DND-41 (cell line): ENCODE results near the gene OXER1.

Experiments used
- ATAC-seq: fragments of 200-7000 bp; cut with Tn5 transposase; 3 replicates; pipeline ENCODE4 v1.9.1; 2021; ENCODE audit warnings: low read depth; ENCODE audit not compliant: insufficient read depth
- DNase-seq: peaks from one replicate; pipeline ENCODE4 v3.0.0-alpha.2; 2020
- H2AFZ ChIP-seq: 2 replicates; pipeline ENCODE4 v1.6.0; 2012; ENCODE audit warnings: low read depth, low read length
- H3K27ac ChIP-seq: 2 replicates; pipeline ENCODE4 v1.5.1; 2012; ENCODE audit warnings: low read length, inconsistent platforms
- H3K27me3 ChIP-seq: fragments of 200-600 bp; sonication (generic); 2 replicates; pipeline ENCODE4 v1.6.0; 2012; ENCODE audit warnings: low read length, mild to moderate bottlenecking, inconsistent platforms; ENCODE audit not compliant: insufficient read depth, poor library complexity
- H3K36me3 ChIP-seq: 2 replicates; pipeline ENCODE4 v1.5.1; 2012; ENCODE audit warnings: low read length, inconsistent platforms; ENCODE audit not compliant: insufficient read depth
- H3K4me1 ChIP-seq: 2 replicates; pipeline ENCODE4 v1.5.1; 2012; ENCODE audit warnings: mild to moderate bottlenecking, low read length; ENCODE audit not compliant: insufficient read depth
- H3K4me2 ChIP-seq: 2 replicates; pipeline ENCODE4 v1.6.0; 2012; ENCODE audit warnings: mild to moderate bottlenecking, moderate library complexity, low read length, inconsistent platforms; ENCODE audit not compliant: insufficient read depth
- H3K4me3 ChIP-seq, 2 experiments: fragments of 200-600 bp in 1 of 2; shearing (Covaris generic) in 1 of 2; 2 replicates each; pipeline ENCODE4 v1.5.1; 2012 to 2016; ENCODE audit warnings: inconsistent platforms in 2 of 2, low read length in 2 of 2, mild to moderate bottlenecking in 2 of 2, low read depth in 1 of 2, moderate library complexity in 1 of 2
- H3K79me2 ChIP-seq: 2 replicates; pipeline ENCODE4 v1.6.0; 2012; ENCODE audit warnings: low read length, inconsistent platforms; ENCODE audit not compliant: insufficient read depth
- H3K9ac ChIP-seq: 2 replicates; pipeline ENCODE4 v1.6.0; 2012; ENCODE audit warnings: low read depth, mild to moderate bottlenecking, inconsistent platforms, low read length, moderate library complexity
- H3K9me3 ChIP-seq: 2 replicates; pipeline ENCODE4 v1.5.1; 2012; ENCODE audit warnings: low read length, moderate library complexity, mild to moderate bottlenecking, inconsistent platforms; ENCODE audit not compliant: insufficient read depth, severe bottlenecking
- H4K20me1 ChIP-seq: 2 replicates; pipeline ENCODE4 v1.6.0; 2012; ENCODE audit warnings: low read length; ENCODE audit not compliant: insufficient read depth
- CTCF ChIP-seq: IDR thresholded peaks from 2 replicates; pipeline ENCODE4 v1.5.1; 2012; ENCODE audit warnings: borderline replicate concordance, low read length, moderate library complexity, mild to moderate bottlenecking; ENCODE audit not compliant: poor library complexity, severe bottlenecking; ENCODE audit errors: extremely low read depth
- EZH2 ChIP-seq: IDR thresholded peaks from 3 replicates; pipeline ENCODE4 v1.6.1; 2012; ENCODE audit warnings: borderline replicate concordance, low read depth, mild to moderate bottlenecking, moderate library complexity, low read length, inconsistent platforms; ENCODE audit not compliant: severe bottlenecking

The OXER1 gene

DNA sequence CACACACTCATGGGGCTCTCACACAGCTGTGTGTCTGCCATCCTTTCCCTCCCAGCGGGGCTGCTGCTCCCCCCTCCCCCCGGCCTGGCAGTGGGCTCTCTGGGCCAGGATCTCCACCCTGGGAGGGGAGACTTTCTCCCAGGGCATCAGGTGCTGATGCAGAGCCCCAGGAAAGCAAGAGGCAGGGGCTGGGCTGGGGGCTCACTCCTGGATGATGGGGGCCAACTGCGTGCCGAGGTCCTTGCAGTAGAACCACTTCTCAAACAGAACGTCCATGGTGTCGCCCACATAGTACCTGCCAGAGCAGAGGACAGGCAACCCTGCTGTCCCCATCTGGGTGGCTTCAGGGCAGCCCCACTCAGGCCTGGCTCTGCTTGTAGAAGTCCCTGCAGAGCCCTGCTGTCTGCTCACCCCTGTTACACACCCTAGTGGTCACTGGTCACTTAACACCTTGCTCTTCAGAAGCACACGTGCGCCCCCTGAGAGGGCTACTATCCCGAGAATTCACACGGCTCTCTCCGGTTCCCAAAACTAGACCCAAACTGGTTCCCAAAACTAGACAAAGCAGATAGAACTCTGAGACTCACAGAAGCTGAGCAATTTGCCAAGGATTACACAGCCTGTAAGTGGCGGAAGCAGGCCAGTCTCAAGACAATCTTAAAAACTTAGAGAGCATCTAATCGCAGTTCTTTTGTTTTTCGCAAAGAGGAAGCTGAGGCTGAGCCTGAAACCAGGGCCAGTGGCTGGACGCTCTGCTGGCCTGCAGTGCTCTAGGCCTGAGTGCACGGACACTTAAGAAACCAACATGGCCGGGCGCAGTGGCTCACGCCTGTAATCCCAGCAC lies 6.6 kb upstream of the OXER1 start:
- no peak for TF ChIP-seq EZH2
- TF ChIP-seq CTCF: peak; percentile 43
- Histone ChIP-seq H3K4me1 (no peaks in the 10 kb centered on the region), H3K79me2 (no peaks in the 10 kb centered on the region), H3K36me3 (no peaks in the 10 kb centered on the region), H3K9ac (no peak overlapping the region), H3K4me2 (no peak overlapping the region), H3K4me3 (no peak overlapping the region), H3K9me3 (no peaks in the 10 kb centered on the region), H3K27ac (no peak overlapping the region), H4K20me1 (no peaks in the 10 kb centered on the region), H2AFZ (no peak overlapping the region), H3K27me3 (no peaks in the 10 kb centered on the region)
- DNase-seq: no peak
- peak; percentile 56; the same call in 2 of the 3 replicates for ATAC-seq

DNA sequence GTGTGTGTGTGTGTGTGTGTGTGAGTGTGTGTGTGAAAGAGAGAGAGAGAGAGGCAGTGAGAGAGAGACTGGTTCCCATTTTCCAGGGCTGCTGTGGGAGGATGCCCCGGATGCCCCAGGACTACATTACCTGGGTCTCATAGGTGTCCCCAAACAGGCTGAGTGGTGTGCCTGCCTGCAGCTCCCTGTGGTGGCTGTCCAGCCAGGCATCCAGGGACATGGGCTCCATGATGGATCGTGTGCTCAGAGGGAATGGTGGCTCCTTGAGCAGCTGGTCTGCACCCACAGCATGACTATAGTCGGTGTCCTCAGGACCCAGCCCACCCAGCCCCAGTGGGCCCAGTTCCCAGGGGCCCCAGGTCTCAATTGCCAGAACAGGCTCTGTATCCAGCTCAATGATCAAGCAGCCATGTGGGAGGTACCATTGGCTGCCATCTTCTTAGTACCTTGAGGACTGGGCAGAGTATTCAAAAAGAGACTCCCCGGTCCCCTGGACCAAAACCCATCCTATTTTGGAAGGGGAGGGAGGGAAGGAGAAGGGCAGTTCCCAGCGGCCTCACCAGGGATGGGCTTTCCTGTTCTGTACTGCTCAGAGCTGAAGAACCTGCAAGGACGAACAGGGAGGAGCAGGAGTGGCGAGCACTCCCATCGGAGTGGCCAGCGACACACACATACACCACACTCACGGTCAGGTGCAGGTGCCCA lies 5.8 kb upstream of the OXER1 start:
- no peaks in the 10 kb centered on the region for H3K9me3 ChIP-seq
- no peaks in the 10 kb centered on the region for H4K20me1 ChIP-seq
- H3K9ac ChIP-seq: no peak overlapping the region
- TF ChIP-seq EZH2 (no peak), CTCF (no peak)
- ATAC-seq: no peak
- H3K27me3 ChIP-seq: no peaks in the 10 kb centered on the region
- no peak overlapping the region for H3K4me2 ChIP-seq
- DNase-seq: no peak
- no peaks in the 10 kb centered on the region for H3K4me1 ChIP-seq
- no peaks in the 10 kb centered on the region for H3K79me2 ChIP-seq
- H3K27ac ChIP-seq: no peak overlapping the region
- H3K4me3 ChIP-seq: no peak overlapping the region
- H2AFZ ChIP-seq: no peak overlapping the region
- no peaks in the 10 kb centered on the region for H3K36me3 ChIP-seq

DNA sequence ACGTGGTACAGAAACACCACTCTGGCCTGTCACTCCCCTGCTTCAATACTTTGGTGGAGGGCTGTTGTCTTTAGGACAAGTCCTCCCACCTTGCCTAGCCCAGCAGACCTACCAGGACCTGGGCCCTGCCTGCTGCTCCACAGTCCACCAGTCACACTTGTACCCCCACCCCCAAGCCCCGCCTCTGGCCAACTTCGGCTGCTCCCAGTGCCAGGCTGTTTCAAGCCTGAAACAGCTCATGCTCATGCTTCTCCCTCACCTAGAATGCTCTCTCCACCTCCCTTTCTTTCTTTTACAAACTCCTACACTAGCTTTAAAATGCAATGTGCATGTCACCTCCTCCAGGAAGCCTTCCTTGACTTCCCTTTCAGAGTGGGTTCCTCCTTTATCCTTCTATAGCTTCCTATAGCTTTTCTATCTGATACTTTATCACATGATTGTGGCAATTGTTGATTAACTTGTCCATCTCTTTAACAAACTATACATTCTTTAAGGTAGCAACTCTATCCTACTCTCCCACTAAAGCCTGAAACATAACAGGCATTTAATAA lies 4.8 kb upstream of the OXER1 start:
- Histone ChIP-seq H3K4me3 (no peak overlapping the region), H3K27me3 (no peaks in the 10 kb centered on the region), H3K9ac (no peak overlapping the region), H3K9me3 (no peaks in the 10 kb centered on the region), H2AFZ (no peak overlapping the region), H3K27ac (no peak overlapping the region), H3K79me2 (no peaks in the 10 kb centered on the region), H4K20me1 (no peaks in the 10 kb centered on the region), H3K36me3 (no peaks in the 10 kb centered on the region), H3K4me2 (no peak overlapping the region), H3K4me1 (no peaks in the 10 kb centered on the region)
- ATAC-seq: no peak
- TF ChIP-seq EZH2 (no peak), CTCF (no peak)
- DNase-seq: no peak
